Superior temporal gyrus (tissue), 1 donor: ENCODE results near the gene DIS3L2.
"Not testable (repeated sequence)": the region's sequence is repeated elsewhere in the genome, so short reads cannot be mapped to it uniquely, and the experiment has no call there.

Source experiments
- DNase-seq: peaks from one replicate; pipeline ENCODE4 v3.0.0-alpha.2; 2016; ENCODE audit errors: extremely low spot score

DIS3L2 gene

DNA sequence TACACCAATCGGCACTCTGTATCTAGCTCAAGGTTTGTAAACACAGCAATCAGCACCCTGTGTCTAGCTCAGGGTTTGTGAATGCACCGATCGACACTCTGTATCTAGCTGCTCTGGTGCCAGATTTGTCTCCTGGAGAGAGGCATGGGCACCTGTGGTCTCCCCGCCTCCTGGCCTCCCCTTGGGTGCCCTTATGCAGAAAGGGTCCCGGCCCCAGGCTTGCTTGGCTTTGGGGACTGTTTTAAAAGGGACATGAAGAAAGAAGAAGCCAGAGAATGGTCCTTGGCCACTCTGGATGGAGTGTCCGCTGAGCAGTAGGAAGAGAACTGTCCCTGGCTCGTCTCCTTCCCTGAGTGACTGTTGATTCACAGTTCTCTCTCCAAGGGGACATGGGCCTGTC, 405.5 kb downstream of the DIS3L2 start:
- DNase-seq = no peak

DNA sequence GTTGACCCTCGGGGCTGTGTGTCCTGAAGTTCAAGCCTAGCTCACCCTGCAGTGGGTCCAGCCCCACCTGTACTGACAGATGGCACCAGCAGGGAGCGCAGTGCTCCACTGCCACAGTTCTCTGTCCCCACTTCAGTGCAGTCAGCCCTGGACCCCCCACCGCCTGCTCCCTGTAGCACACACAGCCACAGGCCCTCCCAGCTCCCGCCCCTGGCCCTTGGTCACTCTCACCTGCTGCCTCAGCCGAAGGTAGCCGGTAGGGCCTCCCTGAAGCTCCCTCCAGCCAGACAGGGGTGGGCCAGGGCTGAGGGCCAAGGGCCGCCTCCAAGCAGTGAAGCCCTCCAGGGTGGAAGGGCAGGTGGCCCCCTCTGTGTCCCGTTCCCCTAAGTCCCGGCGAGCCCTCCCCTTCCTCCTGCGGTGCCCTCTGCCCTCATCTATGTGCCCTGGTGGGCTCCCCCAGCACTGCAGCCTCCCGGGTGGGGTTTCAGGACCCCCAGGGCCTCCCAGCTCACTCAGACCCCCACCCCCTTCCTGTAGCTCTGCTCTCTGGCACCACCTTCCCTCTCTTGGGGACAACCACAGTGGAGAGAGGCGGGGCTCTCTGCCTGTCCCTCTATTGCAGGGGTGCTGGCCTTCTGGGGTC, 406.2 kb downstream of the DIS3L2 start:
- DNase-seq = no peak

DNA sequence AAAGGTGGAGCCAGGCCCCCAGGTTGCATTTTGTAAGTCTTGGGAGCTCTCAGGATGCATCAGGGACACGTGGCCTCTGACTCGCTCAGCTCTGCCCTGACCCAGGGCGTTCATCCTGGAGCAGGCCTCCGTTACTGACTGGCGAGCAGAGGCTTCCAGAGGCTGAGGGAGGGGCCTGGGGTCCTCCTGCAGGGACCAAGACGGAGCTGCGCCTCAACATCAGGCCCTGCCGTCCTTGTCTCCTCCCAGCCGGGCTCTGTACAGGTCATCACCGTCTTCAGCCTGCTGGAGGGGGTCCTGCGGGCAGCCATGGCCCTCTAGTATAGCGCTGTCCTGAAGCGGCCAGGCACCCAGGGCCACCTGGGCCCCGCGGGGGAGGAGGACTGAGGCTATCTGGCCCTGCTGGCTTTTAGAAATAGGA, 406.8 kb downstream of the DIS3L2 start:
- no peak for DNase-seq

DNA sequence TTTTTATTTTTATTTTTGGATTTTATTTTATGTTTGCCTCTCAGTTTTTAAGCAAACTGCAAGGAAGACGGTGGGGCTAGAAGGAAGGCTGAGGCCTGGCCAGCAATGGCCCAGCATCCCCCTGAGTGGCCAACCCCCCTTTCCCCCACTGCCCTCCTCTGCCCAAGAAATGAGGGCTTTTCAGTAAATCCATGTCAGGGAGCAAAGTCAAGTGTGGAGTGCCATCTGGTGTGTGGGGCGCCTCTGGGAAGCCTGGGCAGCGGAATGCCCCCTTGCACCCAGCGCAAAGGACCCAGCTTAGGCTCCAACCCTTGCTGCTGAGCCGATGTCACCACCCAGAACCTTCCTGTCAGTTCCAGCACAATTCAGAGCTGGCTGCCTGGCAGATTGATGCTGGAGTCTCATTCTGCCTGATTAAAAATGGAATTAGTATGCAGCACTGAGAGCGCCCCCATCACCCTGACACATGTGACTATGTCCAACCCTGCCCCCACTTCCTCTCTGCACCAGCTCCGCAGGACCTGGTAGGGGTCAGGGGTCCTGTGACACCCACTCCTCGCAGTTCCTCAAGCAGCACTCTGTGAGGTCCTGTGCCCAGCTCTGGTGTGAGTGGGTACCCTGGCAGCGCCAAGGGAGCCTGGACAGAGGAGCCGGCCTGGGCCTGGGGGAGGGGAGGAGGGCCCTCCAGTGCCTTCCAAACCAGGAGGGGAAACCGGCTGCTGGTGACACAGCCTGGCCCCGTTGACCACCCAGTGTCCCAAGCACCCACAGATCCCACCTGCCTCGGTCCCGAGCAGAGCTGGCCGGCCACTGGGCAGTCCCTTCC, 407.8 kb downstream of the DIS3L2 start:
- no peak for DNase-seq

DNA sequence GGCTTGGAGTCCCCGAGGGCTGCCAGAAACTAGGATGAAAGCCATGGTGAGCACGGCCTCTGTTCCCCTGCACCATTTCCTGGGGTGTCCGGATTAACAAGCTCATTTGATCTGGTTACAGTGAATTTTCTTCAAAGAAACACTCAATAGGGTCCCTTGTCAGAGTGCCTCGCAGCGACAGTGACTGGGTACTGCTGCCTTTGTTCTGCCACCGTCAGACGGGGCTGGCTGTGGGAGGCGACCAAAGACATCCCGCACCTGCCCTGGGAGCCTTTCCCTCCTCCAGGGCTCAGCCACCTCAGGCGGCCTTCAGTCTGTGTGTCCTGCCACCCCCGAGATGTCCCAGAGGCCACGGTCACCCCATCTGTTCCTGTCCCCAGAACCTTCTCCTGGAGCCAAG, 408.5 kb downstream of the DIS3L2 start:
- not testable (repeated sequence) for DNase-seq

DNA sequence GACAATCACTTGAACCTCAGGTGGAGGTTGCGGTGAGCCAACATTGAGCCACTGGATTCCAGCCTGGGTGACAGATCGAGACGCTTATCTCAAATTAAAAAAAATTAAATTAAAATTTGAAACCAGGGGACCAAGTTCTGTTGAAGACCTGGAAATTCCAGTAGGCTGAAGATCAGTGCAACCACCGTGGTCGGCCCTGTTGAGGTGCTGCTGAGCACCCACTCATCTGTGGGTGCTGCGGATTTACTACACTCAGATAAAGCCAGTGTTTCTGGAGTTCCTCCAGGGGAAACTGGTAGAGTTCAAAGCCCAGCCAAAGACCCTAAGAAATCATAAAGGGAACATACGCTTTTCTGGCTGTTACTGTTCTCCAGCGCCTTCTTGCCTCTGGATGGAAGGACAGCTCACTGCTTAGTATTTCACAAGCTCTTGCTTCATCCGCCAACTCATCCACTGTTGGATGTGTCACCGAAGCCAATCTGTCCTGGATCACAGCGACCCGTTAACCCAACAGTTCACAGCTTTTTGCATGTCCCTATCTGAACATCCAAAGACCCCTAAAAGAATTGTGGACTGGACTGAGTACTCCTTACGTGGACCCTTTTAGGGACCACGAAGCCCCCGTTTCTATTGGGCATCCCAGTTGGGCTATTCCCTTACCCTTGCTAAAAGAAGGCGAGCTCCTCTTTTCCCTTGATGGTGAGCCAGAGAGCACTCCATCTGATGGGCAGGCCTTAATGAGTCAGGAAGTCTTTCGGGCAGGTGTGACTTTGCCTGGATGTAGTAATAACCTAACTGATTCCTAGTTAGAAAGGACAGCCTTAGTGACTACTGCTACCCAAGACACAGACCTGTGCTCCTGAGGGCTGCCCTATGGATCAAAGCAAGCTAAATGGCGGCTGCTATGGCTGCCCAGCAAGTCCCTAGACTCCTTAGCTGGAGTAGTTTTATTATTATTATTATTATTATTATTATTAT, 411.0 kb downstream of the DIS3L2 start:
- no peak for DNase-seq

DNA sequence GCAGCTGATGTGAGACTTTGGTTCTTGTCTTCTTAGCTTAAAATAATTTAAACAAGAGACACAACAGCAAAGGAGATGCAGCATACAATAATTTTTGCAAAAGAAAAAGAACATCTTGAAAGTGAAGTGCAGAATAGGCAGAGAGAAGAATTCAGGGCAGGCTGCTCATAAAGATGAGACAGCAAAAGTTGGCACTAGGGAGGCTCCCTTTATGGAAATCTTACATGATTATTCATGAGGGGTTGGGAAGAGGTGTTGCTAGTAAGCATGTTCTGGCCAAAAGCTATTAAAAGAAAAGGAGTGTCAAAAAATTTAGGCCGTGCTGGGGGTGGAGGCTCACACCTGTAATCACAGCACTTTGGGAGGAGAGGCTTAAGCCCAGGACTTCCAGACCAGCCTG, 412.8 kb downstream of the DIS3L2 start:
- peak; percentile 42 for DNase-seq

DNA sequence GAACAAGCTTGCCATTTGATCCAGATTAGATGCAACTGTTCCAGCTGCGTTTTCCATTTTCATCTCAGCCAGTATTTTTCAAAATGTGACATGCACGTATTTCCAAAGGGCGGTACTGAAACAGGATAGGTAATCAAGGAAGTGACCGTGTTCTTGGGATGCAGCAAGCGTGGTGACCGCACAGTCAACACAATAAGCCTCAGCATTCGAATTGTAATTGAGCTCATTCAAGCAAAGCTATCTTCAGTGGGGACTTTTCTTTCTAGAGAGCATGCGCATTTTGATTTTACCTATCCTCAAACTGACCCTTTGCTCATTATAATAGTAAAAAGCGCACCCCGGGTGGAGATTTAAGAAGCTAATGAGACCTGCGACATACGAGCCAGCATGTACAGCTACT, 413.7 kb downstream of the DIS3L2 start:
- DNase-seq = no peak

DNA sequence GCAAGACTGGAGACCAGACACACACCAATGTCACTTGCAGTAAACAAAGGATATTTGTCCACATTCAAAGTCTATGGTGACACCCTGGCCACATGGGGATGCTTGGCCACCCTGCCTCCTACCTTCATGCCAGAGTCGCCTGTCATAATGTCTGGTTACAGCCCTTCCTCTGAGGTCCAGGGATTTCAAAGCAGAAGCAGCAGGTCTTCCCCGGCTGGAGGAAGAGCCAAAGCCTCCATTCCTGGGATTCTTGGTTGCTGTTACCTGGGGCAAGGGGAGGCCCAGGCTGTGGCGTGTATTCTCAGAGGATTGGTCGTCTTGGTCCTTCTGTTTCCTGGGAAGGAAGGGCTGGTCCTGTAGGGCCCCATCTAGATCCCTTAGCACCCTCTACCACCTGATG, 414.7 kb downstream of the DIS3L2 start:
- no peak for DNase-seq

DNA sequence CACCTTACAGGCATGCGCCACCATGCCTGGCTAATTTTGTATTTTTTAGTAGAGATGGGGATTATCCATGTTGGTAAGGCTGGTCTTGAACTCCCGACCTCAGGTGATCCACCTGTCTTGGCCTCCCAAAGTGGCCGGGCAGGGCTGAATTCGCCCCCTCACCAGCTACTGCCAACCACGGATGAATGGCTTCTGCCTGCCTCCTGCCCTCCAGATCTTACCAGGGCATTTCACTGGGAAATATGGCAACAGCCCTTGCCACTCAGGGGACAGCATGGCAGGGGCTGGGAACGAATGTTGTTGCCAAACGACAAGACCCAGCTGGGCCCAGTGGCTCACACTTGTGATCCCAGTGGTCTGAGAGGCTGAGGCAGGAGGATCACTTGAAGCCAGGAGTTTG, 415.2 kb downstream of the DIS3L2 start:
- DNase-seq = no peak

DNA sequence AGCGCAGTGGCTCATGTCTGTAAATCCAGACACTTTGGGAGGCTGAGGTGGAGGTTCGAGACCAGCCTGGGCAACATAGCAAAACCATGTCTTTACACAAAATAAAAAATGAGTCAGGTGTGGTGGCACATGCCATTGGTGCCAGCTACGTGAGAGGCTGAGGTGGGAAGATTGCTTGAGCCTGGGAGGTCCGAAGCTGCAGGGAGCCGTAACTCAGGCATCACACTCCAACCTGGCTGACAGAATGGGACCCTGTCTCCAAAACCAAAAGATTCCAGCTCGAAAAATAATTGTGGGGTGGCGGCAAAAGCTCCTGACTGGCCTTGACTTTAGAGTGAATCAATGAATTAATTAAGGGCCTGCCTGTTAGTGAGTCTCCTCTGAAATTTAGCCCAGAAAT, 415.8 kb downstream of the DIS3L2 start:
- DNase-seq = no peak

DNA sequence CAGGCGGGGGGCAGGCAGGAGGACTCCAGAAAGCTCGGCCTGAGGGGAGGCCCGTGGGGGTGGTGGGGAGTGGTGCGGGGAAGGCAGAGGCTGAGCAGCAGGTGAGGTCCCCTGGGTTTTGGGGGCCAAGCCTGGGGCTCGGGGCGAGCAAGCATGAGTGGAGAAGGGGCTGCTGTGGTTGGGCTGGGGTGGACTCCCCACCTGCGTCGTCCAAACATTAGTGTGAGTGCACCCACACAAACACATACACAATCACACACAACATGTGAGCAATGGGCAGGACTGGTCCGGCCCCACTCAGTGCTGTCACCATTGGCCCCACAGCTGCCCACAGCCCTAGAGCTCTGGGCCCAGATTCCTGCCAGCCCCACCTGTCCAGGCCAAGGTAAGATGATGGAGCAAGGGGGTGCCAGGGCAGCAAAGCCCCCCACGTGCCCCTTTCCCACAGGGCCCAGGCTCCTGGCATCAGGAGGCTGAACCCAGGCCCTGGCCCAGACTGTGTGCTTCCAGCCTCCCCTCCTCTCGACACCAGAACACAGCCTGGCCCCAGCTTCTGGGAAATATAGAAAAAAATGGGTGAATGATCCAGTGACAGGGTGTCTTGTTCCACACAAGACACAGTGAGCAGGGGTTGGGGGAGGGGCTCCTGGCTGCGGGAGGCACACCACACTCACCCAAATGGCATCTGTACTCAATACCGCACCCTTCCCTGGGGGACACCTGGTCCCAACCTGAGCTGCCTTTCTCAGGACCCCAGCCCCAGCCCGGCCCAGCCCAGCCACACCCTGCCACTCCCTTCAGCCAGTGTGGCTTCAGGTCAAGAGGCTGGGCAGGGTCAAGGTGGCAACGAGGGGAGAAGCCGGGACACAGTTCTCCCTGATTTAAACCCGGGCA, 416.6 kb downstream of the DIS3L2 start:
- no peak for DNase-seq

DNA sequence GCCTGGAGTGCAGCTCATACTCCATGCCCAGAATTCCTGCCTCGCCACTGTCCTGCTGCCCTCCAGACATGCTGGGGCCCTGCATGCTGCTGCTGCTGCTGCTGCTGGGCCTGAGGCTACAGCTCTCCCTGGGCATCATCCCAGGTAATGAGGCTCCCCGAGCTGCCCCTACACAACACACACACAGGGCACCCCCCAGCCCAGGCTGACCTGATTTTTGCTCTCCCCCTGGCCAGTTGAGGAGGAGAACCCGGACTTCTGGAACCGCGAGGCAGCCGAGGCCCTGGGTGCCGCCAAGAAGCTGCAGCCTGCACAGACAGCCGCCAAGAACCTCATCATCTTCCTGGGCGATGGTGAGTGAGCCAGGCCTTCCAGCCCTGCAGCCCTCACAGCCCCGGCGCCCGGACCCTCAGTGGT, 417.2 kb downstream of the DIS3L2 start, which contains the start of gene ALPP:
TSS of gene ALPP (plus strand) at position 17 of the 417 bp plus-strand sequence. CDS start at position 69, 52 bp downstream.
- DNase-seq = not testable (repeated sequence)

DNA sequence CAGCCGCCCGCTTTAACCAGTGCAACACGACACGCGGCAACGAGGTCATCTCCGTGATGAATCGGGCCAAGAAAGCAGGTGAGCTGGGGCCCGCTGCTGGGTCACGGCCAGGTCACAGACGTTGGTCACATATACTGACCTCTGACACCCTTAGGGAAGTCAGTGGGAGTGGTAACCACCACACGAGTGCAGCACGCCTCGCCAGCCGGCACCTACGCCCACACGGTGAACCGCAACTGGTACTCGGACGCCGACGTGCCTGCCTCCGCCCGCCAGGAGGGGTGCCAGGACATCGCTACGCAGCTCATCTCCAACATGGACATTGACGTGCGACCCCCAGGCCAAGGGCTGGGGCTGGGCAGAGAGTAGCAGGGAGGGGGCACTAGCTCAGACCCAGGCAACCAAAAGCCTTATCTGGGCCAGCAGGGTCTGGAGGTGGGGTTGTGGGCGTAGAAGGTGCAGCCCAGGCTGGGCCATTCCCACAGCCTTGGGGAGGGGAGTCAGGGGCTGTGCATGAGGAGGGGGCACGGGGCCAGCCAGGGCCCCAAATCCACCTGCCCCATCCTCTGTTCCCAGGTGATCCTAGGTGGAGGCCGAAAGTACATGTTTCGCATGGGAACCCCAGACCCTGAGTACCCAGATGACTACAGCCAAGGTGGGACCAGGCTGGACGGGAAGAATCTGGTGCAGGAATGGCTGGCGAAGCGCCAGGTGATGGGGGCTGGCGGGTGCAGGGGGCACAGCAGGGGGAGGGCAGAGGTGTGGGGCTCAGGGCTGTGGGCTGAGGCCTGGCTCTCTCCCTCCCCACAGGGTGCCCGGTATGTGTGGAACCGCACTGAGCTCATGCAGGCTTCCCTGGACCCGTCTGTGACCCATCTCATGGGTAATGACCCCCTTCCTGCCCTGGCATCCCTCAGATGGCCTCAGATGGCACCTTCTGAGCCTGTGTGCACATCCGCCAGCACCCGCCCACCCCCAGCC, 418.4 kb downstream of the DIS3L2 start:
- DNase-seq = not testable (repeated sequence)

DNA sequence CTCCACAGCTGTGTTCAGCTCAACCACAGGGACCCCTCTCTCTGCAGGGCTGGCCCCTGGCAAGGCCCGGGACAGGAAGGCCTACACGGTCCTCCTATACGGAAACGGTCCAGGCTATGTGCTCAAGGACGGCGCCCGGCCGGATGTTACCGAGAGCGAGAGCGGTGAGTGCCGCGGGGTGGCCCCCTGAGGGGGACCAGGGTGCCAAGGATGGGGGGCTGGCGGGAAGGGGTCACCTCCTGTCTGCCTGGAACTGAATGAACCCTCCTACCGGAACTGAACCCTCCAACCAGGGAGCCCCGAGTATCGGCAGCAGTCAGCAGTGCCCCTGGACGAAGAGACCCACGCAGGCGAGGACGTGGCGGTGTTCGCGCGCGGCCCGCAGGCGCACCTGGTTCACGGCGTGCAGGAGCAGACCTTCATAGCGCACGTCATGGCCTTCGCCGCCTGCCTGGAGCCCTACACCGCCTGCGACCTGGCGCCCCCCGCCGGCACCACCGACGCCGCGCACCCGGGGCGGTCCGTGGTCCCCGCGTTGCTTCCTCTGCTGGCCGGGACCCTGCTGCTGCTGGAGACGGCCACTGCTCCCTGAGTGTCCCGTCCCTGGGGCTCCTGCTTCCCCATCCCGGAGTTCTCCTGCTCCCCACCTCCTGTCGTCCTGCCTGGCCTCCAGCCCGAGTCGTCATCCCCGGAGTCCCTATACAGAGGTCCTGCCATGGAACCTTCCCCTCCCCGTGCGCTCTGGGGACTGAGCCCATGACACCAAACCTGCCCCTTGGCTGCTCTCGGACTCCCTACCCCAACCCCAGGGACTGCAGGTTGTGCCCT, 419.9 kb downstream of the DIS3L2 start:
- DNase-seq = not testable (repeated sequence)

DNA sequence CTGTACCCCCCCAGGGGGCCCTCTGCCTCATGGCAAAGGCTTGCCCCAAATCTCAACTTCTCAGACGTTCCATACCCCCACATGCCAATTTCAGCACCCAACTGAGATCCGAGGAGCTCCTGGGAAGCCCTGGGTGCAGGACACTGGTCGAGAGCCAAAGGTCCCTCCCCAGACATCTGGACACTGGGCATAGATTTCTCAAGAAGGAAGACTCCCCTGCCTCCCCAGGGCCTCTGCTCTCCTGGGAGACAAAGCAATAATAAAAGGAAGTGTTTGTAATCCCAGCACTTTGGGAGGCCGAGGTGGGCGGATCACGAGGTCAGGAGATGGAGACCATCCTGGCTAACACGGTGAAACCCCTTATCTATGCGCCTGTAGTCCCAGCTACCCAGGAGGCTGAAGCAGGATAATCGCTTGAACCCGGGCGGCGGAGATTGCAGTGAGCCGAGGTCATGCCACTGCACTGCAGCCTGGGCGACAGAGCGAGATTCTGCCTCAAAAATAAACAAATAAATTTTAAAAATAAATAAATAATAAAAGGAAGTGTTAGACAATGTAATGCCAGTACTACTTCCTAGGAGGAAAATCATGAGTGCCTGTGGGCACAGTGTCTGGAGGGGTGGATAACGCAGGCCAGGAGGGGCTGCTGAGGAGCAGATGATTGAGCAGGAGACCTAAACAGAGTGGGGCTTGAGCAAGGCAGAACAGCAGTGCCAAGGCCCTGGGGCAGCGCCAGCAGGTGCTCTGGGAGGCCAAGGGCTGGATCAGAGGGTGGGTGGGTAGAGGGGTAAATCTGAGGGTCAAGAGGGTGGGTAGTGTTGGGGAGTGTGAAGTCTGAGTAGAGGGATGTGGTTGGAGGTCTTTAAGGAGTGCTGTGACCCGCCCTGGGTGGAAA, 421.1 kb downstream of the DIS3L2 start:
- DNase-seq = no peak

DNA sequence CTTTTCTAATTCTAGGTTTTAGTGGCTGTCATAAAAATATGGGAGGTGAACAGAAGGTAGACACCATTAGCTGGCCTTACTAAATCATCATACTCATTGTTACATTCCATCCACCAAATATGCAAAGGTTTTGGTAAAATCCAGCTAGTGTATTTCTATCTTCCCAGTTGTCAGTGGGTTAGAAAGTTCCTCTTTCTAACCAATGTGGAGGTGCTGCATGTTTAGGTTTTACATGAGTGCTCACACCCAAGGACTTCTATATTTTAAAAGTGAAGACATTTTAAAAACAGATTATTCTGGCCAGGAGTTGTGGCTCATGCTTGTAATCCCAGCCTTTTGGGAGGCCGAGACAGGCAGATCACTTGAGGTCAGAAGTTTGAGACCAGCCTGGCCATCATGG, 423.0 kb downstream of the DIS3L2 start:
- DNase-seq = no peak

DNA sequence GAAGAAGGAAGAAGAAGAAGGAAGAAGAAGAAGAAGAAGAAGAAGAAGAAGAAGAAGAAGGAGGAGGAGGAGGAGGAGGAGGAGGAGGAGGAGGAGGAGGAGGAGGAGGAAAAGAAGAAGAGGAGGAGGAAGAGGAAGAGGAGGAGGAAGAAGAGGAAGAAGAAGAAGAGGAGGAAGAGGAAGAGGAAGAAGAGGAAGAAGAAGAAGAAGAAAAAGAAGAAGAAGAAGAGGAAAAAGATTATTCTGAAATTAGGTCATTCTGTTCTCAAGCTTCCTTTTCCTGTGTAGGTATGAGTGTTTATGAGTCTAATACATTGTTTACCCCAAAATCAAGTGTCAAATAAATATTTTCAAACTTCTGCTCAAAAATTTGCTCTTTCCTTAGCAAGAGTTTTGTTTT, 423.5 kb downstream of the DIS3L2 start:
- not testable (repeated sequence) for DNase-seq
